HCT116 (cell line): ENCODE measurements around the gene KNOP1. TPM values are rescaled to one million over a fixed set of nuclear protein-coding genes. Genes with fewer than 3 reads are reported as not detected.

Source experiments
- ATAC-seq: fragments of 200-7000 bp; cut with Tn5 transposase; 2 replicates; pipeline ENCODE4 v1.9.1; 2020; ENCODE audit warnings: mild to moderate bottlenecking, moderate library complexity
- BruUV-seq: library from RNA; stranded (reverse); fragments of 400-500 nt; replicated peaks from 2 replicates; lab custom pipeline; 2021; lab: Mats Ljungman, UMichigan
- CTCF ChIA-PET: fragments of 300-600 bp; sonication (Branson Sonifier 250); formaldehyde crosslinking; loops from one replicate; lab custom pipeline; 2021; ENCODE audit warnings: antibody characterized with exemption; lab: Charles Lee
- POLR2A ChIA-PET: fragments of 300-600, 350-600 bp; sonication (Branson Sonifier 250); formaldehyde crosslinking; loops from one replicate; lab custom pipeline; 2021; ENCODE audit warnings: antibody characterized with exemption; lab: Charles Lee
- RAD21 ChIA-PET, 2 experiments: fragments of 300-600 bp; sonication (Branson Sonifier 250); formaldehyde crosslinking; loops; one replicate each; lab custom pipeline; 2023; ENCODE audit warnings: low total read pairs in 2 of 2; ENCODE audit not compliant: uncharacterized antibody in 2 of 2, unreplicated experiment in 2 of 2, low non-redundant PET in 1 of 2; lab: Charles Lee
- DNase-seq: peaks from one replicate; pipeline ENCODE4 v3.0.0-alpha.2; 2010; ENCODE audit warnings: low read depth, low spot score
- H2AFZ ChIP-seq: fragments of 200-600 bp; shearing (Covaris generic), sonication (generic); 2 replicates; pipeline ENCODE4 v1.6.1; 2017; ENCODE audit warnings: low read depth, mixed run types, mixed read lengths, antibody characterized with exemption, low read length; ENCODE audit not compliant: poor library complexity, severe bottlenecking
- H3K27ac ChIP-seq: 2 replicates; pipeline ENCODE4 v1.5.1; 2012; ENCODE audit warnings: low read depth, low read length
- H3K27me3 ChIP-seq: fragments of 200-600 bp; sonication (generic); 2 replicates; pipeline ENCODE4 v1.6.1; 2016; ENCODE audit warnings: mixed run types, low read length, mixed read lengths; ENCODE audit not compliant: insufficient read depth
- H3K36me3 ChIP-seq, 2 experiments: fragments of 200-500 bp in 1 of 2; fragments of 200-600 bp in 1 of 2; sonication (Bioruptor generic) in 1 of 2; sonication (generic) in 1 of 2; 2 replicates each; pipeline versions ENCODE4 v1.5.1 to v1.6.1; 2014 to 2016; ENCODE audit warnings: low read length in 2 of 2, inconsistent platforms in 1 of 2, mixed read lengths in 1 of 2, mixed run types in 1 of 2; ENCODE audit not compliant: insufficient read depth in 2 of 2, control insufficient read depth in 1 of 2
- H3K4me1 ChIP-seq, 2 experiments: fragments of 200-600 bp in 1 of 2; sonication (generic) in 1 of 2; 2 replicates each; pipeline versions ENCODE4 v1.5.1 to v1.6.1; 2012 to 2017; ENCODE audit warnings: low read length in 2 of 2, inconsistent platforms in 1 of 2, mild to moderate bottlenecking in 1 of 2, mixed read lengths in 1 of 2, mixed run types in 1 of 2, moderate library complexity in 1 of 2; ENCODE audit not compliant: insufficient read depth in 2 of 2, control insufficient read depth in 1 of 2
- H3K4me2 ChIP-seq: fragments of 200-600 bp; sonication (generic); 2 replicates; pipeline ENCODE4 v1.6.1; 2017; ENCODE audit warnings: mixed run types, low read length, mixed read lengths
- H3K4me3 ChIP-seq, 2 experiments: fragments of 200-600 bp in 1 of 2; sonication (generic) in 1 of 2; replicated peaks in 1 of 2; 2 replicates each; pipeline ENCODE4 v1.5.1; 2011 to 2016; ENCODE audit warnings: low read length in 2 of 2, control low read depth in 1 of 2, low read depth in 1 of 2, mild to moderate bottlenecking in 1 of 2, mixed read lengths in 1 of 2, mixed run types in 1 of 2
- H3K79me2 ChIP-seq: fragments of 200-600 bp; sonication (generic); 2 replicates; pipeline ENCODE4 v1.6.1; 2017; ENCODE audit warnings: mild to moderate bottlenecking, mixed run types, low read length, moderate library complexity, mixed read lengths; ENCODE audit not compliant: insufficient read depth
- H3K9ac ChIP-seq: fragments of 200-600 bp; sonication (generic); 2 replicates; pipeline ENCODE4 v1.6.1; 2016; ENCODE audit warnings: low read length, mixed read lengths
- H3K9me2 ChIP-seq: fragments of 200-600 bp; sonication (generic), shearing (Covaris generic); 2 replicates; pipeline ENCODE4 v1.6.1; 2017; ENCODE audit warnings: mixed run types, mild to moderate bottlenecking, moderate library complexity; ENCODE audit not compliant: insufficient read depth
- H3K9me3 ChIP-seq, 2 experiments: fragments of 200-500 bp in 1 of 2; fragments of 200-600 bp in 1 of 2; sonication (Bioruptor generic) in 1 of 2; sonication (generic) in 1 of 2; 2 replicates each; pipeline ENCODE4 v1.6.1; 2014 to 2017; ENCODE audit warnings: low read length in 2 of 2, mixed read lengths in 2 of 2, inconsistent platforms in 1 of 2, low read depth in 1 of 2, mild to moderate bottlenecking in 1 of 2, mixed run types in 1 of 2, moderate library complexity in 1 of 2; ENCODE audit not compliant: control insufficient read depth in 1 of 2, insufficient read depth in 1 of 2
- H4K20me1 ChIP-seq: fragments of 200-600 bp; sonication (generic), shearing (Covaris generic); 2 replicates; pipeline ENCODE4 v1.6.1; 2017; ENCODE audit warnings: mixed run types, mild to moderate bottlenecking, moderate library complexity; ENCODE audit not compliant: insufficient read depth
- EZH2 ChIP-seq: fragments of 200-600 bp; sonication (generic); IDR thresholded peaks from 2 replicates; pipeline ENCODE4 v1.6.1; 2017; ENCODE audit warnings: antibody characterized with exemption, mixed run types
- EZH2phosphoT487 ChIP-seq: fragments of 200-600 bp; IDR thresholded peaks from 2 replicates; pipeline ENCODE4 v1.6.1; 2018; ENCODE audit warnings: antibody characterized with exemption, borderline replicate concordance
- FOSL1 ChIP-seq: IDR thresholded peaks from 2 replicates; pipeline ENCODE4 v1.6.1; 2012; ENCODE audit warnings: low read depth
- POLR2A ChIP-seq: IDR thresholded peaks from 2 replicates; pipeline ENCODE4 v1.7.0; 2011; ENCODE audit warnings: borderline replicate concordance; ENCODE audit not compliant: insufficient read depth, insufficient read length; ENCODE audit errors: extremely low read depth
- POLR2AphosphoS5 ChIP-seq: IDR thresholded peaks from 2 replicates; pipeline ENCODE4 v1.6.1; 2011; ENCODE audit warnings: mild to moderate bottlenecking, low read depth, low read length, moderate library complexity
- RAD21 ChIP-seq: IDR thresholded peaks from 2 replicates; pipeline ENCODE4 v1.6.1; 2012; ENCODE audit warnings: low read depth, mild to moderate bottlenecking
- SIN3A ChIP-seq: IDR thresholded peaks from 2 replicates; pipeline ENCODE4 v1.6.1; 2012; ENCODE audit warnings: low read depth
- ZNF274 ChIP-seq: fragments of 200-500 bp; sonication (Bioruptor generic); IDR thresholded peaks from 2 replicates; pipeline ENCODE4 v1.6.1; 2014; ENCODE audit warnings: mild to moderate bottlenecking, low read depth, low read length, inconsistent platforms
- intact Hi-C: fragments of 100-400 bp; cut with micrococcal nuclease; formaldehyde crosslinking; loops from 2 replicates; pipeline ENCODE4 v1.10.0; 2022
- total RNA-seq: library from RNA; stranded (reverse); gene quantifications from one replicate; pipeline ENCODE4 v1.2.1, GENCODE V29; 2021; ENCODE audit not compliant: unreplicated experiment
- TF ChIP-seq, protein P1 (sequence below), 3 experiments: fragments of 200-600 bp in 1 of 3; sonication (generic) in 1 of 3; IDR thresholded peaks in 2 of 3; conservative IDR thresholded peaks in 1 of 3; 2 replicates each; pipeline ENCODE4 v1.5.1; 2012 to 2017; ENCODE audit warnings: low read depth in 2 of 3, low read length in 2 of 3, antibody characterized with exemption in 1 of 3, borderline replicate concordance in 1 of 3, control low read depth in 1 of 3, mild to moderate bottlenecking in 1 of 3, mixed read lengths in 1 of 3, mixed run types in 1 of 3, moderate library complexity in 1 of 3; ENCODE audit not compliant: insufficient read depth in 1 of 3

Gene KNOP1
- total RNA-seq, 1 experiment from 2014 or later: 34.6 TPM

DNA sequence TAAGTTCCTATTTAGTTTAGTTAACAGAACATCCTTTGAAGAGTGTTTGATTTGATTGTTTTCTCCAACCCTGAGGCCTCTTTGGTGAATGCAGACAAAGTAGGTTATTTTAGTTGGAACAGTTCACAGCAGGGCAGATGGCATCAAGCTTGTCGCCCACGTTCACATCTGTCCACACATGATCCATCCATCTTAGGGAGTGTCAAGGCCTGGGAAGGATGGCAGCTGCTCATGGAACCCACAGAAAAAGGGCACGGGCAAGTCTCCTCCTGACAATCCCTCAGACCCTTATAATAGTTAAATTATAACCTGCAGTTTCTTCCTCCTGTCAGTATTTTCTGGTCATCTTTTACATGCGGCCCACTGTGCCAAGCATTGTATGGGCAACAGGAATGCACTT, 60.2 kb downstream of the KNOP1 start:
- Histone ChIP-seq H3K36me3 (no peaks in the 10 kb centered on the region), H3K4me1 (no peaks in the 10 kb centered on the region), H3K4me3 (no peak overlapping the region), H3K4me2 (no peak overlapping the region), H3K9ac (no peak overlapping the region), H3K9me2 (no peaks in the 10 kb centered on the region), H3K9me3 (no peaks in the 10 kb centered on the region), H3K27me3 (no peaks in the 10 kb centered on the region), H3K27ac (no peak overlapping the region), H4K20me1 (no peaks in the 10 kb centered on the region), H2AFZ (no peak overlapping the region), H3K79me2 (no peaks in the 10 kb centered on the region)
- POLR2A ChIA-PET: no interaction called here
- CTCF ChIA-PET: no interaction called here
- no peak for TF ChIP-seq SIN3A
- no TSS peak for BruUV-seq
- ATAC-seq (no peak), DNase-seq (no peak)
- intact Hi-C loops: no loop called here
- RAD21 ChIA-PET: no interaction called here

DNA sequence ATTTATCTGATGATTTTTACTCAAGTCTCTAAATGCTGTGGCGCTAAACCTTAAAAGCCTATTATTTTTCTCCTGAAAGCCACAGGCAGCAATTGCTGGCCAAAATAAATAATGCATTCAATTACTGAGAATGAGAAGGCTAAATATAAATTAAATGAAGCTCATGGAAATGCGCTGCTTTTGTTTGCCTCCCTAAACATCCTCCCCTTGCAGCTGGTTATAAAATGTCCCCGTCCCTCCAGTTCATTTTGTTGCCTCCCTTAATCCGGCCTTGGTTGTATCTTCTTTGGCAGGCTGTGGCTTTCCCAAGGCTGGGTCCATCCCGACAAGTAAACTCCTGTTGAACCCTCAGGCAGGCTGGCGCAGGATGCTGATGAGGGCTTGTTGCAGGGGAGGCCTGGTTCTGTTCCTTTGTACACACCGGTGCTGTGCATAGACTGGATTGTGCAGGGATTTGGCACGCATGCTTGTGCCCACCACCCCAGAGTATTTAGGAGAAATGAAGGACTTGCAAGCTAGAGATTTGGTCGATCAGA, 62.7 kb downstream of the KNOP1 start:
- no peaks in the 10 kb centered on the region for H3K27me3 ChIP-seq
- intact Hi-C loops: no loop called here
- no TSS peak for BruUV-seq
- POLR2A ChIA-PET: no interaction called here
- no peak overlapping the region for H3K4me3 ChIP-seq
- no peak overlapping the region for H3K9ac ChIP-seq
- H3K9me3 ChIP-seq: no peaks in the 10 kb centered on the region
- no peak overlapping the region for H2AFZ ChIP-seq
- CTCF ChIA-PET: no interaction called here
- no peak for ATAC-seq
- H3K27ac ChIP-seq: no peak overlapping the region
- no peak for DNase-seq
- H3K4me2 ChIP-seq: no peak overlapping the region
- H3K36me3 ChIP-seq: no peaks in the 10 kb centered on the region
- H3K9me2 ChIP-seq: no peaks in the 10 kb centered on the region
- H3K4me1 ChIP-seq: no peaks in the 10 kb centered on the region
- no peak for TF ChIP-seq EZH2
- TF ChIP-seq ZNF274: no peak
- no peaks in the 10 kb centered on the region for H3K79me2 ChIP-seq
- RAD21 ChIA-PET: no interaction called here
- no peaks in the 10 kb centered on the region for H4K20me1 ChIP-seq

DNA sequence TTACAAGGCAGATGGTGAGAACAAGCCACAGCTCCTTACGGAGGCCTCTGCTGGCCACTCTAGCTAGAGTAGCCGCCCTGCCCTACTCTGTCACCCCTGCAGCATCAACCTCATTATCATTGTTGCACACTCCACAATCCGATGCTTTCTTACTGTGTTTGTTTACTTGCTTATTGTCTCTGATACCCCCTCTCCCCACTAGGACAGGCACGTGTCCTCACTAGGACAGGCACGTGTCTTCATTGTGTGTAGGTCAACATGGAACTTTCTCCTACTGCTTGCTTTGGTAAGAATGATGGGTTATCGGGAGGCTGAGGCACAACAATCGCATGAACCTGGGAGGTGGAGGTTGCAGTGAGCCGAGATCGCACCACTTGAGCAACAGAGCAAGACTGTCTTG, 63.9 kb downstream of the KNOP1 start:
- Histone ChIP-seq H3K9me2 (no peaks in the 10 kb centered on the region), H3K79me2 (no peaks in the 10 kb centered on the region), H3K36me3 (no peaks in the 10 kb centered on the region), H3K9ac (no peak overlapping the region)
- RAD21 ChIA-PET: no interaction called here
- TF ChIP-seq POLR2A (no peak), EZH2 (no peak), FOSL1 (no peak), RAD21 (no peak), POLR2AphosphoS5 (no peak), EZH2phosphoT487 (no peak)
- TF ChIP-seq, protein P1, sequence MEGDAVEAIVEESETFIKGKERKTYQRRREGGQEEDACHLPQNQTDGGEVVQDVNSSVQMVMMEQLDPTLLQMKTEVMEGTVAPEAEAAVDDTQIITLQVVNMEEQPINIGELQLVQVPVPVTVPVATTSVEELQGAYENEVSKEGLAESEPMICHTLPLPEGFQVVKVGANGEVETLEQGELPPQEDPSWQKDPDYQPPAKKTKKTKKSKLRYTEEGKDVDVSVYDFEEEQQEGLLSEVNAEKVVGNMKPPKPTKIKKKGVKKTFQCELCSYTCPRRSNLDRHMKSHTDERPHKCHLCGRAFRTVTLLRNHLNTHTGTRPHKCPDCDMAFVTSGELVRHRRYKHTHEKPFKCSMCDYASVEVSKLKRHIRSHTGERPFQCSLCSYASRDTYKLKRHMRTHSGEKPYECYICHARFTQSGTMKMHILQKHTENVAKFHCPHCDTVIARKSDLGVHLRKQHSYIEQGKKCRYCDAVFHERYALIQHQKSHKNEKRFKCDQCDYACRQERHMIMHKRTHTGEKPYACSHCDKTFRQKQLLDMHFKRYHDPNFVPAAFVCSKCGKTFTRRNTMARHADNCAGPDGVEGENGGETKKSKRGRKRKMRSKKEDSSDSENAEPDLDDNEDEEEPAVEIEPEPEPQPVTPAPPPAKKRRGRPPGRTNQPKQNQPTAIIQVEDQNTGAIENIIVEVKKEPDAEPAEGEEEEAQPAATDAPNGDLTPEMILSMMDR (IDR thresholded peaks at IDR 0.05 in 2 of 3, conservative IDR thresholded peaks at IDR 0.05 in 1 of 3; ENCODE audit: borderline replicate concordance in 1 of 3, insufficient read depth in 1 of 3, low read depth in 2 of 3, low read length in 2 of 3): no peak
- TF ChIP-seq, all 23 proteins: peak for 0
- no peak overlapping the region for H3K4me2 ChIP-seq
- DNase-seq (no peak), ATAC-seq (no peak)
- POLR2A ChIA-PET: no interaction called here
- H3K4me1 ChIP-seq: no peaks in the 10 kb centered on the region
- no TSS peak for BruUV-seq
- CTCF ChIA-PET: no interaction called here
- no peak overlapping the region for H3K4me3 ChIP-seq
- H2AFZ ChIP-seq: no peak overlapping the region
- no peak overlapping the region for H3K27ac ChIP-seq
- H3K27me3 ChIP-seq: no peaks in the 10 kb centered on the region
- intact Hi-C loops: no loop called here
- no peaks in the 10 kb centered on the region for H4K20me1 ChIP-seq
- no peaks in the 10 kb centered on the region for H3K9me3 ChIP-seq
